ENCODE results near the gene IMMP2L. TPM values are rescaled to one million over a fixed set of nuclear protein-coding genes. Genes with fewer than 3 reads are reported as not detected.

Gene IMMP2L
- total RNA-seq, 1 experiment from 2014 or later = 8.8 TPM

DNA sequence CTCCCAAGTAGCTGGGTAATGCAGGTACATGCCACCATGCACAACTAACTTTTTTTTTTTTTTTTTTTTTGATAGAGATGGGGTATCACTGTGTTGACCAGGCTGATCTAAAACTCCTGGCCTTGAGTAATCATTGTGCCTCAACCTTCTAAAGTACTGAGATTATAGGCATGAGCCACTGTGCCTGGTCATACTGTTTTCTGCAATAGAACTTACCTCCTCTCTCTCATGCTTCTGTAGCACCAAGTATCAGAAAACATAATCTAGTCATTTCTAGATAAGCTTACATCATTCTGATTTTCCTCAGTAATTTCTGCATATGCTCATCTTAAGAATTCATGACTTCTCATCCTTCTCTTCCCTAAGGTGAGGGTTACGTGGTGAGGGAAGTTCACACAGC is 210.0 kb downstream of the IMMP2L start:
- no peak for DNase-seq (ENCODE audit: low read depth, low spot score)
- TF ChIP-seq TCF7L2 (IDR thresholded peaks at IDR 0.05; ENCODE audit: low read depth, low read length) (no peak), SIN3A (IDR thresholded peaks at IDR 0.05; ENCODE audit: borderline replicate concordance, insufficient read depth, low read depth, low read length) (no peak), POLR2AphosphoS5 (IDR thresholded peaks at IDR 0.05; ENCODE audit: low read depth, low read length) (no peak)
- TF ChIP-seq, protein P1, sequence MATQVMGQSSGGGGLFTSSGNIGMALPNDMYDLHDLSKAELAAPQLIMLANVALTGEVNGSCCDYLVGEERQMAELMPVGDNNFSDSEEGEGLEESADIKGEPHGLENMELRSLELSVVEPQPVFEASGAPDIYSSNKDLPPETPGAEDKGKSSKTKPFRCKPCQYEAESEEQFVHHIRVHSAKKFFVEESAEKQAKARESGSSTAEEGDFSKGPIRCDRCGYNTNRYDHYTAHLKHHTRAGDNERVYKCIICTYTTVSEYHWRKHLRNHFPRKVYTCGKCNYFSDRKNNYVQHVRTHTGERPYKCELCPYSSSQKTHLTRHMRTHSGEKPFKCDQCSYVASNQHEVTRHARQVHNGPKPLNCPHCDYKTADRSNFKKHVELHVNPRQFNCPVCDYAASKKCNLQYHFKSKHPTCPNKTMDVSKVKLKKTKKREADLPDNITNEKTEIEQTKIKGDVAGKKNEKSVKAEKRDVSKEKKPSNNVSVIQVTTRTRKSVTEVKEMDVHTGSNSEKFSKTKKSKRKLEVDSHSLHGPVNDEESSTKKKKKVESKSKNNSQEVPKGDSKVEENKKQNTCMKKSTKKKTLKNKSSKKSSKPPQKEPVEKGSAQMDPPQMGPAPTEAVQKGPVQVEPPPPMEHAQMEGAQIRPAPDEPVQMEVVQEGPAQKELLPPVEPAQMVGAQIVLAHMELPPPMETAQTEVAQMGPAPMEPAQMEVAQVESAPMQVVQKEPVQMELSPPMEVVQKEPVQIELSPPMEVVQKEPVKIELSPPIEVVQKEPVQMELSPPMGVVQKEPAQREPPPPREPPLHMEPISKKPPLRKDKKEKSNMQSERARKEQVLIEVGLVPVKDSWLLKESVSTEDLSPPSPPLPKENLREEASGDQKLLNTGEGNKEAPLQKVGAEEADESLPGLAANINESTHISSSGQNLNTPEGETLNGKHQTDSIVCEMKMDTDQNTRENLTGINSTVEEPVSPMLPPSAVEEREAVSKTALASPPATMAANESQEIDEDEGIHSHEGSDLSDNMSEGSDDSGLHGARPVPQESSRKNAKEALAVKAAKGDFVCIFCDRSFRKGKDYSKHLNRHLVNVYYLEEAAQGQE (IDR thresholded peaks at IDR 0.05; ENCODE audit: insufficient read depth in 1 of 2, low read depth in 2 of 2, low read length in 1 of 2) = no peak
- TF ChIP-seq, protein P2, sequence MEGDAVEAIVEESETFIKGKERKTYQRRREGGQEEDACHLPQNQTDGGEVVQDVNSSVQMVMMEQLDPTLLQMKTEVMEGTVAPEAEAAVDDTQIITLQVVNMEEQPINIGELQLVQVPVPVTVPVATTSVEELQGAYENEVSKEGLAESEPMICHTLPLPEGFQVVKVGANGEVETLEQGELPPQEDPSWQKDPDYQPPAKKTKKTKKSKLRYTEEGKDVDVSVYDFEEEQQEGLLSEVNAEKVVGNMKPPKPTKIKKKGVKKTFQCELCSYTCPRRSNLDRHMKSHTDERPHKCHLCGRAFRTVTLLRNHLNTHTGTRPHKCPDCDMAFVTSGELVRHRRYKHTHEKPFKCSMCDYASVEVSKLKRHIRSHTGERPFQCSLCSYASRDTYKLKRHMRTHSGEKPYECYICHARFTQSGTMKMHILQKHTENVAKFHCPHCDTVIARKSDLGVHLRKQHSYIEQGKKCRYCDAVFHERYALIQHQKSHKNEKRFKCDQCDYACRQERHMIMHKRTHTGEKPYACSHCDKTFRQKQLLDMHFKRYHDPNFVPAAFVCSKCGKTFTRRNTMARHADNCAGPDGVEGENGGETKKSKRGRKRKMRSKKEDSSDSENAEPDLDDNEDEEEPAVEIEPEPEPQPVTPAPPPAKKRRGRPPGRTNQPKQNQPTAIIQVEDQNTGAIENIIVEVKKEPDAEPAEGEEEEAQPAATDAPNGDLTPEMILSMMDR (IDR thresholded peaks at IDR 0.05) = no peak
- no peaks in the 10 kb centered on the region for H3K36me3 ChIP-seq (ENCODE audit: control insufficient read depth, insufficient read depth, low read length)
- no peak overlapping the region for H3K4me3 ChIP-seq (ENCODE audit: low read depth in 2 of 2, low read length in 2 of 2)
- CTCF ChIA-PET = no interaction called here
- in situ Hi-C loops (cut with HindIII; ENCODE audit: low pct_unique_long_range_greater_than_20kb, low sequenced_read_pairs) = no loop called here
- no peaks in the 10 kb centered on the region for H3K27me3 ChIP-seq (ENCODE audit: control insufficient read depth, insufficient read depth, low read length)
- H3K27ac ChIP-seq (ENCODE audit: low read length) = no peak overlapping the region
- H3K4me1 ChIP-seq (ENCODE audit: control insufficient read depth, insufficient read depth, low read length) = no peaks in the 10 kb centered on the region
- POLR2A ChIA-PET = no interaction called here
- BruUV-seq (replicated peaks) = no TSS peak
- ATAC-seq = no peak
- H3K9me3 ChIP-seq (ENCODE audit: control insufficient read depth, insufficient read depth, low read depth, low read length) = no peaks in the 10 kb centered on the region
- intact Hi-C loops (cut with micrococcal nuclease; ENCODE audit: unreplicated experiment) = no loop called here

DNA sequence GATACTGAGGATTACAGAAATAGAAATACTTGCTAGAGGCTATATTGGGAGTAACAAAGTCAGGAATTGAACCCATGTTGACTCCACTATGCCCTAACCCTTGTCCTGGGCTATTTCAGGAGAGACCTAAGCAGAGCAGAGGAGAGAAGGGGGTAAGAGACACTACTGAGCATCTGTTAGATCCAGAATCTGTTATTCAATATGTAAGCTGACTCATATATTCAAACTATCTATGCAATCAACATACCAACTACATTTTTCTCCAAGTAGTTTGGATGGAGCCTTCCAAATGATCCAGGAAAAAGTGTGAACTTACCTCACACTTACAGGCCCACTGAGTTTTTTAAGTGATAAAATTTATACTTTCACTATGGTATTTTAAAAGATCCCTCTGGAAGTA is 216.1 kb downstream of the IMMP2L start:
- BruUV-seq (replicated peaks) = no TSS peak
- no peaks in the 10 kb centered on the region for H3K36me3 ChIP-seq (ENCODE audit: control insufficient read depth, insufficient read depth, low read length)
- POLR2A ChIA-PET = no interaction called here
- intact Hi-C loops (cut with micrococcal nuclease; ENCODE audit: unreplicated experiment) = no loop called here
- no peak overlapping the region for H3K4me3 ChIP-seq (ENCODE audit: low read depth in 2 of 2, low read length in 2 of 2)
- in situ Hi-C loops (cut with HindIII; ENCODE audit: low pct_unique_long_range_greater_than_20kb, low sequenced_read_pairs) = no loop called here
- H3K27ac ChIP-seq (ENCODE audit: low read length) = no peak overlapping the region
- no peak for TF ChIP-seq SIN3A (IDR thresholded peaks at IDR 0.05; ENCODE audit: borderline replicate concordance, insufficient read depth, low read depth, low read length)
- TF ChIP-seq, protein P2 (IDR thresholded peaks at IDR 0.05) = no peak
- TF ChIP-seq, protein P1 (IDR thresholded peaks at IDR 0.05; ENCODE audit: insufficient read depth in 1 of 2, low read depth in 2 of 2, low read length in 1 of 2) = no peak
- TF ChIP-seq TCF7L2 (IDR thresholded peaks at IDR 0.05; ENCODE audit: low read depth, low read length) = no peak
- no peak for TF ChIP-seq POLR2AphosphoS5 (IDR thresholded peaks at IDR 0.05; ENCODE audit: low read depth, low read length)
- H3K4me1 ChIP-seq (ENCODE audit: control insufficient read depth, insufficient read depth, low read length) = no peaks in the 10 kb centered on the region
- H3K27me3 ChIP-seq (ENCODE audit: control insufficient read depth, insufficient read depth, low read length) = no peaks in the 10 kb centered on the region
- H3K9me3 ChIP-seq (ENCODE audit: control insufficient read depth, insufficient read depth, low read depth, low read length) = peaks cover 10% of the 10 kb centered on the region; the same call in 1 of the 2 replicates
- no peak for ATAC-seq
- CTCF ChIA-PET = no interaction called here
- DNase-seq (ENCODE audit: low read depth, low spot score) = no peak
